ENCODE measurements around the gene ECHDC1. TPM values are rescaled to one million over a fixed set of nuclear protein-coding genes. Genes with fewer than 3 reads are reported as not detected.

The ECHDC1 gene
- total RNA-seq, 4 donors from 2014 or later, result 29.6 to 70.8 (median 53.5) TPM

DNA sequence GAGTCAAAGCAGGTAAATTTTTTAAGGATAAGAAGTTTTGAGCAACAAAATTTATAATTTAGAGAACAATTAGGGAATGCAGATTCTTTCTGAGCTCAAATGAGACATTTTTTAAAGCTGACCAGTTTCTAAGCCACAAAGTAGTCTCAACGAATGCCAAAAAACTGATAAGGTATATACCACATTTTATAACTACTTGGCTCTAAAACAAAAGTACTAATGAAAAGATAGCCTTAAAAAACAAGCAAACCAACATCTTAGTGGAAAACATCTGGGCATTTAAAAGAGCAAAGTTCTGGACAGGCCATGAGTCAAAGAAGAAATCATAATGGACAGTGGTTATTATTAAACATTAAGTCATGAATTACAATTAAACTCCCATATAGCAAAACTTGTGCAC lies 99.9 kb downstream of the ECHDC1 start:
- DNase-seq, result no peak
- Histone ChIP-seq H3K27ac (no peak overlapping the region), H3K9me3 (no peaks in the 10 kb centered on the region), H3K4me1 (no peaks in the 10 kb centered on the region), H3K36me3 (no peaks in the 10 kb centered on the region), H3K27me3 (no peaks in the 10 kb centered on the region), H3K4me3 (no peak overlapping the region)
- intact Hi-C loops (cut with DNase I), result no loop called here
- WGBS, 2 donors, result 44 to 66% methylated on average over 1 of the region's 1 CpG
- TF ChIP-seq, protein P1, sequence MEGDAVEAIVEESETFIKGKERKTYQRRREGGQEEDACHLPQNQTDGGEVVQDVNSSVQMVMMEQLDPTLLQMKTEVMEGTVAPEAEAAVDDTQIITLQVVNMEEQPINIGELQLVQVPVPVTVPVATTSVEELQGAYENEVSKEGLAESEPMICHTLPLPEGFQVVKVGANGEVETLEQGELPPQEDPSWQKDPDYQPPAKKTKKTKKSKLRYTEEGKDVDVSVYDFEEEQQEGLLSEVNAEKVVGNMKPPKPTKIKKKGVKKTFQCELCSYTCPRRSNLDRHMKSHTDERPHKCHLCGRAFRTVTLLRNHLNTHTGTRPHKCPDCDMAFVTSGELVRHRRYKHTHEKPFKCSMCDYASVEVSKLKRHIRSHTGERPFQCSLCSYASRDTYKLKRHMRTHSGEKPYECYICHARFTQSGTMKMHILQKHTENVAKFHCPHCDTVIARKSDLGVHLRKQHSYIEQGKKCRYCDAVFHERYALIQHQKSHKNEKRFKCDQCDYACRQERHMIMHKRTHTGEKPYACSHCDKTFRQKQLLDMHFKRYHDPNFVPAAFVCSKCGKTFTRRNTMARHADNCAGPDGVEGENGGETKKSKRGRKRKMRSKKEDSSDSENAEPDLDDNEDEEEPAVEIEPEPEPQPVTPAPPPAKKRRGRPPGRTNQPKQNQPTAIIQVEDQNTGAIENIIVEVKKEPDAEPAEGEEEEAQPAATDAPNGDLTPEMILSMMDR (IDR thresholded peaks at IDR 0.05), result no peak
- no peak for TF ChIP-seq POLR2A (IDR thresholded peaks at IDR 0.05)

Small RNAs within 50 kb of the gene (small RNA-seq; reads per million reads assigned to genes)
- 0 reads per million in 4 donors for gene RNA5SP217

Other genes with a start within 250 kb of the ECHDC1 start
- 1 to 10 TPM; 1.1 to 7.2 (median 4.3) TPM for gene RSPO3, start 224.9 kb downstream of the ECHDC1 start, total RNA-seq
- 10 to 100 TPM; 19.5 to 40.6 (median 22.5) TPM for gene RNF146, start 76.7 kb downstream of the ECHDC1 start, total RNA-seq
- 10 to 100 TPM in 1 of 4 donors, 1 to 10 TPM in 1, under 1 TPM in 2; 0.34 to 16.4 (median 2.0) TPM for gene KIAA0408, start 115.8 kb upstream of the ECHDC1 start, total RNA-seq
- gene C6orf58, start 233.6 kb upstream of the ECHDC1 start, total RNA-seq, result under 1 TPM in 1 of 4 donors, not detected in 3; 0.85 TPM